GM21717 (cell line): ENCODE measurements around the gene FAM209B.
"Not testable (repeated sequence)": the region's sequence is repeated elsewhere in the genome, so short reads cannot be mapped to it uniquely, and the experiment has no call there.

Source experiments
- ATAC-seq: cut with Tn5 transposase; IDR thresholded peaks from one replicate; pipeline ENCODE4 v1.9.1; 2021; ENCODE audit warnings: mild to moderate bottlenecking, moderate library complexity; ENCODE audit not compliant: unreplicated experiment

The FAM209B gene, protein sequence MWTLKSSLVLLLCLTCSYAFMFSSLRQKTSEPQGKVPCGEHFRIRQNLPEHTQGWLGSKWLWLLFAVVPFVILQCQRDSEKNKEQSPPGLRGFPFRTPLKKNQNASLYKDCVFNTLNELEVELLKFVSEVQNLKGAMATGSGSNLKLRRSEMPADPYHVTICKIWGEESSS

DNA sequence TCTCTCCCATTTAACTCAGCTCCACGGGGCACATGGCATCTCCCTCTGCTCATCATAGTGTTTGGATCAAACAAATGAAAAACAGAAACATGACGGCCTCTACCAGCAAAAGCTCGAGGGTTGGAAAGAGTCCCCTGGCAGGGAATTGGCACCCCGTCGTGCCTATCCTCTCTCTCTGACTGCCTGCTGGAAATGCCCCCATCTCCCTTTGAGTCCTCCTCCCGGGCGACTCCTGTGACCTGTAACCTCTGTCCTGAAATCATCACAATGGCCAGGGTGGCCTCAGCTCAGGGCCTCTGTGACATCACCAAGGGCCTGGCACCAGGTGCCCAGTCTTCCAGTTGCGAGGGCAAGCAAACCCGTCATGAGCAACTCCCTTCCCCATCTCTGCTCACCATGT is at the start of gene FAM209B:
FAM209B (plus strand) TSS at position 301 of the 400 bp plus-strand sequence; CDS start at position 397, 96 bp downstream.
- ATAC-seq, result not testable (repeated sequence)

- no peak for ATAC-seq
Measured at GRCh38 chr20:56483970-56484369, 49.1 kb upstream of the FAM209B start.

GRCh38 chr20:56487216-56487615 is 45.8 kb upstream of the FAM209B start:
- ATAC-seq, result no peak

GRCh38 chr20:56488566-56488965 is 44.5 kb upstream of the FAM209B start:
- ATAC-seq, result no peak

GRCh38 chr20:56501116-56501515 is 31.9 kb upstream of the FAM209B start:
- ATAC-seq, result no peak

GRCh38 chr20:56503916-56504315 is 29.1 kb upstream of the FAM209B start:
- no peak for ATAC-seq

DNA sequence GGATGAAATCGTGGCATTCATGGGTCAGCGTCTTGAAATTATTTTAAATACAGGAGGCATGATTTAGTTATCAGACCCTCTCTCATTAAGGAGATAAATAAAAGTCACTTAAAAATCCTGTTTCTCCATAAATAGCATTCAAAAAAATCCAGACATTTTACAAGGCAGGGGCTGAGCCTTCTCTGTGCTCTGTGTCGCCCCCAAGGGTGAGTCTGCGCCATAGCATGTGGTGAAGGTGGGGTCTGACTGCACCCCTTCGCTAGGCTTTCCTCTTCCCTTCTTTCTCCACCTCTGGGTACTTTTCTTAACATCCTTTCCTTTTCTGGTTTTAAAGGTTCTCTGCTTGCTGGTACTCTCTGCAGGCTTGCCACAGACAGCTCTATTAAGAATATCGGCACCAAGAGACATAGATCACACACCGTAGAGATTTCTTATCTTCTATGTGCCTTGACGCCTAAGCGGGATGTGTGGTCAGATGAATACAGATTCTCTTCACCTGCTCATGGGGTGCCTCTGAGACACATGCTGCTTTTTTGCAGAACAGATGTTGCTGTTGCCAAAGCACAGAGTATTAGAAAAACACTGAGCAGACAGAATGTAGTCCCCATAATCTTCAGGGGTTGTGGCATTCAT is 28.6 kb upstream of the FAM209B start:
- ATAC-seq, result no peak

DNA sequence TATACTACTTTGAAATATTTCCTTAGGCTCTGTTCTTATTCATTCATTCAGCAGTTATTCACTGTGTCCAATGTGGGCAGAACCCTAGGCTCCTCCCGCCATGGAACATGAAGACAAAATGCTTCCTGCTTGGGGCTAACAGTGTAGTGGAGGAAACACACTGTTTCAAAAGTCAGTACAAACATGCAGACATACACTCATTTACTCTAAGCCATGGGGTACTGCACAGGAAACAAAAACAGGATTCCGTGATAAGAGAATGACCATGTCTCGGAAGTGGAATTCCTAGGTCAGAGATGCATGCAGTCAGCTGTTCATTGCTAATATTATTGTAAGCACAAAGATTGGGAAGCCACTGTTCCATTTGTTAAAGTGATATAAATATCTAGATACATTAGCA is 26.9 kb upstream of the FAM209B start:
- no peak for ATAC-seq

- ATAC-seq, result no peak
Measured at GRCh38 chr20:56511926-56512325, 21.1 kb upstream of the FAM209B start.

GRCh38 chr20:56513161-56514150 is 19.6 kb upstream of the FAM209B start:
- ATAC-seq, result no peak

DNA sequence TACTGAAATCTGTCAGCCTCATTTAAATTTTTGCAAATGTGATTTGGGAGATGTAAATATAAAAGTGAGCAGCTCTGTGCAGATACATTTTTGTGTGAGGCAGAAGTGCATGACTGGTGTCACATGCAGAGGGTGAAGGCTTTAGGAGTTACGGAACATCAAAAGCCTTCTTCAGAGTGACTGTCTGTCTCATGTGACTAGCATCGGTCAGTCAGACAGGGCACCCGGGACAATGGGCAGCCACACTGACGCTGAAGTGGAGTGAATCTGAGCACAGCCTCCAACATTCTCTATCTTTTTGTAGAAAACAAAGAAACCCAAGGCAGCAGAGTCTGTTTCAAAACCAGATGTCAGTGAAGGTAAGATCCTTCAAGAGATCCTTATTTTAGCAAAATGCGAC is 16.4 kb upstream of the FAM209B start:
- no peak for ATAC-seq

GRCh38 chr20:56517211-56517610 is 15.8 kb upstream of the FAM209B start:
- no peak for ATAC-seq

GRCh38 chr20:56517641-56518040 is 15.4 kb upstream of the FAM209B start:
- ATAC-seq, result no peak

DNA sequence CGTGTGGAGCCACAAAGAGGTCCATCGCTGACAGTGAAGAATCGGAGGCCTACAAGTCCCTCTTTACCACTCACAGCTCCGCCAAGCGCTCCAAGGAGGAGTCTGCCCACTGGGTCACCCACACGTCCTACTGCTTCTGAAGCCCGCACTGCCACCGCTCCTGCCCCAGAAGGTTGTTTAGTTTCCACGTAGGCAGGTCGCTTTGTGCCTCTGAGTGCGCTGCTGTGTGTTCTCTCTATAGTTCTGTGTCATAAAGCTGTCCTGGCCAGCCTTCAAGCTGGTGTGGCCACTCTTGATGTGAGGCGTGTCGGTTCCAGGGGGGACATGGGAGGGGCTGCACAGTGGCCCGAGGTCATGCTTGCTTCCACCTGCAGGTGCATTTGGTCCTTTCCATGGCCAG is 14.9 kb upstream of the FAM209B start:
- no peak for ATAC-seq

- no peak for ATAC-seq
Measured at GRCh38 chr20:56518721-56519398, 14.2 kb upstream of the FAM209B start.

DNA sequence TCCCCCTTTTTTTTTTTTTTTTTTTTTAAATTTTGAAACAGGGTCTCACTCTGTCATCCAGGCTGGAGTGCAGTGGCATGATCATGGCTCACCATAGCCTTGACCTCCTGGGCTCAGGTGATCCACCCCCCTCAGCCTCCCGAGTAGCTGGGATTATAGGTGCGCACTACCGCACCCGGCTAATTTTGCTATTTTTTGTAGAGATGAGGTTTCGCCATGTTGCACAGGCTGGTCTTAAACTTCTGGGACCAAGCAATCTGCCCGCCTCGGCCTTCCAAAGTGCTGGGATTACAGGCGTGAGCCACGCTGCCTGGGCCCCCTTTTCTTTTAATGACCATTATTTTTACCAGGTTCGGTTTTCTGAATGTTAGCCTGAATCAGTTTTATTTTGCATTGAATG is 13.5 kb upstream of the FAM209B start:
- no peak for ATAC-seq

DNA sequence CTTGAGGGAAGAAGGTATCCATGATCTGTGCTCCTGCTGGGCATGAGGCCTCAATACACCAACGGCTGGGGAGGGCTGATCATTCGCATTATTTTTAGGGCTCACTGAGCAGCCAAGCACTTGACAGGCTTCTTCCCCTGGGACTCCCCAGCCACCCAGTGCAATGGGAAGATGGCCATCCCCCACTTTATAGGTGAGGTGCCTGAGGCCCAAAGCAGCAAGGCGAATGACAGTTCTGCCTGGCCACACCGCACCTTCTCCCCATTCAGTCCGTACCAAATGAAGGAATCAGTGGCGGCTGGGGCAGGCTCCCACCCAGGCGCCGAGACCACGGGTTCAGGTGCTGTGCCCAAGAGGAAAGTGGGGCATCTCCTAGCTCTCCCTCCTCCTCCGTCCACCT is 12.9 kb upstream of the FAM209B start:
- no peak for ATAC-seq

DNA sequence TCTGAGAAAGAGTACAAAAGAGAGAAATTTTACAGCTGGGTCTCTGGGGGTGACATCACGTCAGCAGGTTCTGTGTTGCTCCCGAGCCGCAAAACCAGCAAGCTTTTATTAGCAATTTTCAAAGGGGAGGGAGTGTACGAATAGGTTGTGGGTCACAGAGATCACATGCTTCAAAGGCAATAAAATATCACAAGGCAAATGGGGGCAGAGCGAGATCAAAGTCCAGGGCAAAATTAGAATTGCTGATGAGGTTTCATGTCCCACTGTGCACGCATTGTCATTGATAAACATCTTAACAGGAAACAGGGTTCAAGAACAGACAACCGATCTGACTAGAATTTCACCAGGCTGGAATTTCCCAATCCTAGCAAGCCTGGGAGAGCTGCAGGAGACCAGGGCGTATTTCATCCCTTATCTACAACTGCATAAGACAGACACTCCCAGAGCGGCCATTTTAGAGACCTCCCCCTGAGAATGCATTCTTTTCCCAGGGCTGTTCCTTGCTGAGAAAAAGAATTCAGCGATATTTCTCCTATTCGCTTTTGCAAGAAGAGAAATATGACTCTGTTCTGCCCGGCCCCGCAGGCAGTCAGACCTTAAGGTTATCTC is 12.2 kb upstream of the FAM209B start:
- not testable (repeated sequence) for ATAC-seq

GRCh38 chr20:56522311-56522710 is 10.7 kb upstream of the FAM209B start:
- ATAC-seq, result no peak

- not testable (repeated sequence) for ATAC-seq
Measured at GRCh38 chr20:56524444-56524843, 8.6 kb upstream of the FAM209B start, which contains the start of gene FAM209A. FAM209A (plus strand) TSS chr20:56524744; CDS start chr20:56524809, 65 bp downstream.

- no peak for ATAC-seq
Measured at GRCh38 chr20:56527521-56527920, 5.5 kb upstream of the FAM209B start.
